Left ventricle myocardium inferior (tissue), 1 donor: ENCODE data around the gene NUDT5. TPM values are rescaled to one million over a fixed set of nuclear protein-coding genes. Genes with fewer than 3 reads are reported as not detected.

Experiments
- DNase-seq: peaks from one replicate; pipeline ENCODE4 v3.0.0-alpha.2; 2020
- H3K27ac ChIP-seq: fragments of 200-600 bp; replicated peaks from 2 replicates; pipeline ENCODE4 v1.8.0; 2021
- H3K27me3 ChIP-seq: fragments of 200-600 bp; 2 replicates; pipeline ENCODE4 v1.8.0; 2021; ENCODE audit warnings: low read depth
- H3K36me3 ChIP-seq: fragments of 200-600 bp; 2 replicates; pipeline ENCODE4 v1.8.0; 2021
- H3K4me1 ChIP-seq: fragments of 200-600 bp; 2 replicates; pipeline ENCODE4 v1.8.0; 2021
- H3K4me3 ChIP-seq: fragments of 200-600 bp; 2 replicates; pipeline ENCODE4 v1.8.0; 2021; ENCODE audit warnings: mild to moderate bottlenecking, moderate library complexity
- H3K9me3 ChIP-seq: fragments of 200-600 bp; replicated peaks from 2 replicates; pipeline ENCODE4 v1.8.0; 2021
- CTCF ChIP-seq: fragments of 200-600 bp; IDR thresholded peaks from 2 replicates; pipeline ENCODE4 v1.8.0; 2021; ENCODE audit warnings: antibody characterized with exemption, mild to moderate bottlenecking, borderline replicate concordance
- intact Hi-C: fragments of 100-400 bp; cut with micrococcal nuclease; formaldehyde crosslinking; loops from one replicate; pipeline ENCODE4 v1.11.0; 2022
- long read RNA-seq: library from polyadenylated mRNA; unstranded; transcript quantifications from one replicate; pipeline ENCODE4 v2.0.0, GENCODE V29; 2021
- total RNA-seq: library from RNA; stranded (reverse); fragmentation: NEBNext Ultra II Directional; extraction: Animal tissue kit (Norgen Biotek cat#: 25700); gene quantifications from one replicate; pipeline ENCODE4 v1.2.1, GENCODE V29; 2021
- donor health status: DM: no; HTN: yes; CAD: no; lungs with severe emphysema.

The NUDT5 gene
- 8.6 TPM for total RNA-seq
- long read RNA-seq, partial matches to known transcripts = 0 of 2 reads
- long read RNA-seq, other reads (novel, unspliced or antisense) = 2 of 2 reads

DNA sequence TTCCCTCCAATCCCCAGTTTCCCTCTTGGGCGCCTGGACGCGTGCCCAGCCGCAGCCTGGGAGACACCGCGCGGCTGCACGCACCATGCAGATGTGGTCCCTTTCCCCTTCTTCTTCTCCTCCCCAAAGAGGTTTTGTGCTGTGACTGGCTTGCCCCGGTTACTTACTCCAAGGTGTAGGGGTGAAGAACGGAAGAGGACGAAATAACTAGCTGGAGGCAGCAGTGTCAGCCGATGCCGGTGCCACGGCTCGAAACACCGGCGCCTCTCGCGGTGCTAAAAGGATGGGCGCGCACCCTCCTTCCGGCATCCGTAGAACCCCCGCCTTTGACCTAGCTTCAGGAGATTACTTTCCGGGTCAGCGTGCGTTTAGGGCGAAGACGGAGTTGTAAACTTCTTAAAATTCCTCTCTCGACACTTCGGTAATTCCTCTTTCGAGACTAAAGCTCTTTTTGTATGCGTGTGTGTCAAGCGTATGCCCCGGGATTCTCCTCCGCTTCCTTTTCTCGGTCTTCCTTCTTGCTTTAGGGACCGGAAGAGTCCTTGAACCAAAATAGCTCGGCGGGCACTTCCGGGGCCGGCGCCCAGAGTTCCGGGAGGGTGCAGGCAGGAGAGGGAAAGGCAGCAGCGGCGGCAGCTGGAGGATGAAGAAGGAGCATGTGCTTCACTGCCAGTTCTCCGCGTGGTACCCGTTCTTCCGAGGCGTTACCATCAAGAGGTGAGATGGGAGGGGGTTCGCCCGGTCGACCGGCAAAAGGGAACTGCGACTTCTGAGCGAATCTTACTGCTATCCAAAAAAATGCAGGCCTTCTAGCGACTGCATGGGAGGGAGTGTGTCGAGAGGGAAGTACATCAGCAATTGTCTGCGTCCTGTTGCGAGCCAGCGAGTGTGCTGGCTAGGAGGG, at the start of gene NUDT5, which contains the start of gene CDC123:
Gene NUDT5, minus strand, starts transcription at position 289 of the 904 bp plus-strand sequence. CDS start 9,600 bp downstream, outside the sequence.
Gene CDC123, plus strand, starts transcription at position 586 of the 904 bp plus-strand sequence. Its CDS starts 58 bp downstream, at position 644.
- peak within 1 kb of the TSS; percentile 97 for H3K27ac ChIP-seq
- H3K9me3 ChIP-seq = no peaks in the 10 kb centered on the region
- H3K4me3 ChIP-seq = peak within 1 kb of the TSS; percentile 89
- H3K36me3 ChIP-seq = peaks cover 20% of the 10 kb centered on the region
- H3K27me3 ChIP-seq = no peaks in the 10 kb centered on the region
- H3K4me1 ChIP-seq = peaks cover 49% of the 10 kb centered on the region
- intact Hi-C loops = no loop called here
- DNase-seq = peak; percentile 88
- no peak for TF ChIP-seq CTCF

GRCh38 chr10:12243864-12244620, 48.4 kb upstream of the NUDT5 start:
- intact Hi-C loops = no loop called here
- H3K4me3 ChIP-seq = no peak overlapping the region
- H3K36me3 ChIP-seq = peaks cover 51% of the 10 kb centered on the region
- no peak for TF ChIP-seq CTCF
- no peak overlapping the region for H3K27ac ChIP-seq
- no peaks in the 10 kb centered on the region for H3K27me3 ChIP-seq
- no peaks in the 10 kb centered on the region for H3K9me3 ChIP-seq
- H3K4me1 ChIP-seq = peaks cover 31% of the 10 kb centered on the region
- no peak for DNase-seq

GRCh38 chr10:12241810-12242529, 46.3 kb upstream of the NUDT5 start:
- H3K9me3 ChIP-seq = no peaks in the 10 kb centered on the region
- intact Hi-C loops = no loop called here
- peaks cover 54% of the 10 kb centered on the region for H3K36me3 ChIP-seq
- peak; percentile 50 for DNase-seq
- H3K27me3 ChIP-seq = no peaks in the 10 kb centered on the region
- H3K4me1 ChIP-seq = peaks cover 31% of the 10 kb centered on the region
- H3K27ac ChIP-seq = peak overlapping the region; percentile 85
- no peak for TF ChIP-seq CTCF
- peak overlapping the region; percentile 20 for H3K4me3 ChIP-seq

DNA sequence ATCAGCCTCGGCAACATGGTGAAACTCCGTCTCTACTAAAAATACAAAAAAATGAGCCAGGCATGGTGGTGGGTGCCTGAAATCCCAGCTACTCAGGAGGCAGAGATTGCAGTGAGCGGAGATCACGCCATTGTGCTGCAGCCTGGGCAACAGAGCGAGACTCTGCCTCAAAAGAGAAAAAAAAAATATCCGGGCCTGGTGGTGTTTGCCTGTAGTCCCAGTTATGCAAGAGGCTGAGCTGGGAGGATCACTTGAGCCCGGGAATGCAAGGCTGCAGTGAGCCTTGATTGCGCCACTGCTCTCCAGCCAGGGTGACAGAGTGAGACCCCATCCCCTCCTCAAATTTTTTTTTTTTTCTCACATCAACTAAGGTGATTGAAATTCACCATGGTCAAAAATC, 43.1 kb upstream of the NUDT5 start:
- Histone ChIP-seq H3K4me3 (no peak overlapping the region), H3K36me3 (peaks cover 46% of the 10 kb centered on the region), H3K27ac (peak overlapping the region; percentile 71), H3K4me1 (peaks cover 46% of the 10 kb centered on the region), H3K27me3 (no peaks in the 10 kb centered on the region), H3K9me3 (no peaks in the 10 kb centered on the region)
- TF ChIP-seq CTCF = no peak
- DNase-seq = no peak
- intact Hi-C loops = no loop called here
